HG02870 (cell line): Measurements from ENCODE around the gene YAE1.
"Not testable (repeated sequence)": the region's sequence is repeated elsewhere in the genome, so short reads cannot be mapped to it uniquely, and the experiment has no call there.

Experiments used
- ATAC-seq: cut with Tn5 transposase; IDR thresholded peaks from one replicate; pipeline ENCODE4 v1.9.1; 2021; ENCODE audit warnings: mild to moderate bottlenecking, moderate library complexity; ENCODE audit not compliant: unreplicated experiment

The YAE1 gene

GRCh38 chr7:39566023-39566921 is at the start of gene YAE1:
TSS of gene YAE1 (plus strand) at chr7:39566404. CDS start at chr7:39566419, 15 bp downstream.
- ATAC-seq, result peak; percentile 98

- ATAC-seq, result no peak
Observed at GRCh38 chr7:39516498-39516897, 49.7 kb upstream of the YAE1 start.

- no peak for ATAC-seq
Observed at GRCh38 chr7:39517240-39517639, 49.0 kb upstream of the YAE1 start.

GRCh38 chr7:39525926-39526325 is 40.3 kb upstream of the YAE1 start:
- no peak for ATAC-seq

GRCh38 chr7:39526666-39527065 is 39.5 kb upstream of the YAE1 start:
- no peak for ATAC-seq

- ATAC-seq, result no peak
Observed at GRCh38 chr7:39527296-39527695, 38.9 kb upstream of the YAE1 start.

GRCh38 chr7:39527951-39528350 is 38.3 kb upstream of the YAE1 start:
- no peak for ATAC-seq

GRCh38 chr7:39528849-39529248 is 37.4 kb upstream of the YAE1 start:
- ATAC-seq, result no peak

GRCh38 chr7:39529582-39529981 is 36.6 kb upstream of the YAE1 start:
- no peak for ATAC-seq

GRCh38 chr7:39530971-39531370 is 35.2 kb upstream of the YAE1 start:
- ATAC-seq, result no peak

GRCh38 chr7:39531818-39532217 is 34.4 kb upstream of the YAE1 start:
- ATAC-seq, result no peak

- no peak for ATAC-seq
Observed at GRCh38 chr7:39532832-39533231, 33.4 kb upstream of the YAE1 start.

- ATAC-seq, result no peak
Observed at GRCh38 chr7:39534599-39534998, 31.6 kb upstream of the YAE1 start.

GRCh38 chr7:39535064-39535463 is 31.1 kb upstream of the YAE1 start:
- no peak for ATAC-seq

GRCh38 chr7:39535720-39536119 is 30.5 kb upstream of the YAE1 start:
- no peak for ATAC-seq

GRCh38 chr7:39536951-39537350 is 29.3 kb upstream of the YAE1 start:
- no peak for ATAC-seq

- no peak for ATAC-seq
Observed at GRCh38 chr7:39539816-39540215, 26.4 kb upstream of the YAE1 start.

- no peak for ATAC-seq
Observed at GRCh38 chr7:39540320-39540719, 25.9 kb upstream of the YAE1 start.

GRCh38 chr7:39541511-39541910 is 24.7 kb upstream of the YAE1 start:
- no peak for ATAC-seq

- not testable (repeated sequence) for ATAC-seq
Observed at GRCh38 chr7:39544774-39545173, 21.4 kb upstream of the YAE1 start.

GRCh38 chr7:39547336-39547735 is 18.9 kb upstream of the YAE1 start:
- ATAC-seq, result no peak

- ATAC-seq, result no peak
Observed at GRCh38 chr7:39550411-39550810, 15.8 kb upstream of the YAE1 start.

- no peak for ATAC-seq
Observed at GRCh38 chr7:39553436-39553835, 12.8 kb upstream of the YAE1 start.
